HepG2 (cell line): ENCODE data around the gene RAB1B. TPM values are rescaled to one million over a fixed set of nuclear protein-coding genes. Genes with fewer than 3 reads are reported as not detected.

Source experiments
- CAMTA2 ChIP-seq: sonication (generic); formaldehyde crosslinking; IDR thresholded peaks from 2 replicates; pipeline ENCODE4 v1.4.0; 2020; ENCODE audit warnings: mild to moderate bottlenecking, missing genetic modification reagents, borderline replicate concordance
- CCAR2 ChIP-seq: fragments of 200-400 bp; formaldehyde crosslinking; optimal IDR thresholded peaks from 2 replicates; pipeline ENCODE3; 2018; ENCODE audit warnings: low read depth, mild to moderate bottlenecking, low read length, moderate library complexity
- ETV5 ChIP-seq: IDR thresholded peaks from 2 replicates; pipeline ENCODE4 v1.6.1; 2018; ENCODE audit warnings: missing biosample characterization, missing genetic modification reagents, inconsistent platforms, borderline replicate concordance
- GZF1 ChIP-seq: sonication (generic); formaldehyde crosslinking; IDR thresholded peaks from 2 replicates; pipeline ENCODE4 v1.5.1; 2020; ENCODE audit warnings: mild to moderate bottlenecking, missing genetic modification reagents
- HOMEZ ChIP-seq: IDR thresholded peaks from 2 replicates; pipeline ENCODE4 v1.6.1; 2016; ENCODE audit warnings: low read depth
- KDM5B ChIP-seq: sonication (generic); formaldehyde crosslinking; IDR thresholded peaks from 2 replicates; pipeline ENCODE4 v1.4.0; 2020; ENCODE audit warnings: missing genetic modification reagents, mild to moderate bottlenecking, borderline replicate concordance
- MXD4 ChIP-seq: IDR thresholded peaks from 2 replicates; pipeline ENCODE4 v1.6.1; 2016; ENCODE audit warnings: mild to moderate bottlenecking, missing biosample characterization, missing genetic modification reagents
- NFYB ChIP-seq: sonication (generic); formaldehyde crosslinking; IDR thresholded peaks from 2 replicates; pipeline ENCODE4 v1.4.0; 2020; ENCODE audit warnings: missing genetic modification reagents
- RBAK ChIP-seq: sonication (generic); formaldehyde crosslinking; IDR thresholded peaks from 2 replicates; pipeline ENCODE4 v1.5.1; 2020; ENCODE audit warnings: mild to moderate bottlenecking, missing genetic modification reagents
- SNAI1 ChIP-seq: sonication (generic); formaldehyde crosslinking; IDR thresholded peaks from 2 replicates; pipeline ENCODE4 v1.5.0; 2020; ENCODE audit warnings: mild to moderate bottlenecking, missing genetic modification reagents, borderline replicate concordance
- SRSF9 ChIP-seq: fragments of 200-400 bp; formaldehyde crosslinking; IDR thresholded peaks from 2 replicates; pipeline ENCODE4 v1.6.1; 2018; ENCODE audit warnings: borderline replicate concordance, mild to moderate bottlenecking, low read depth, low read length; ENCODE audit not compliant: insufficient read depth, poor library complexity, severe bottlenecking
- TBL1XR1 ChIP-seq: fragments of 150-350 bp; IDR thresholded peaks from 2 replicates; pipeline ENCODE4 v1.6.1; 2014; ENCODE audit warnings: borderline replicate concordance, low read length; ENCODE audit not compliant: partially characterized antibody
- TFAP4 ChIP-seq: sonication (generic); IDR thresholded peaks from 2 replicates; pipeline ENCODE4 v1.6.1; 2016; ENCODE audit warnings: low read depth, borderline replicate concordance
- TOE1 ChIP-seq: sonication (generic); formaldehyde crosslinking; IDR thresholded peaks from 2 replicates; pipeline ENCODE4 v1.4.0; 2020; ENCODE audit warnings: mild to moderate bottlenecking, missing genetic modification reagents
- ZBTB34 ChIP-seq: sonication (generic); formaldehyde crosslinking; IDR thresholded peaks from 2 replicates; pipeline ENCODE4 v1.8.0; 2022; ENCODE audit warnings: mild to moderate bottlenecking, missing genetic modification reagents
- ZBTB4 ChIP-seq: sonication (generic); formaldehyde crosslinking; IDR thresholded peaks from 2 replicates; pipeline ENCODE4 v1.4.0; 2020; ENCODE audit warnings: missing genetic modification reagents, mild to moderate bottlenecking, borderline replicate concordance
- ZBTB7B ChIP-seq: sonication (generic); formaldehyde crosslinking; IDR thresholded peaks from 2 replicates; pipeline ENCODE4 v1.4.0; 2020; ENCODE audit warnings: missing genetic modification reagents
- ZNF225 ChIP-seq: sonication (generic); formaldehyde crosslinking; IDR thresholded peaks from 2 replicates; pipeline ENCODE4 v1.4.0; 2020; ENCODE audit warnings: mild to moderate bottlenecking, missing genetic modification reagents
- ZNF343 ChIP-seq: sonication (generic); formaldehyde crosslinking; IDR thresholded peaks from 2 replicates; pipeline ENCODE4 v1.4.0; 2020; ENCODE audit warnings: mild to moderate bottlenecking, missing genetic modification reagents
- ZNF543 ChIP-seq: sonication (generic); formaldehyde crosslinking; IDR thresholded peaks from 2 replicates; pipeline ENCODE4 v1.4.0; 2020; ENCODE audit warnings: mild to moderate bottlenecking, missing genetic modification reagents
- ZNF674 ChIP-seq: sonication (generic); formaldehyde crosslinking; IDR thresholded peaks from 2 replicates; pipeline ENCODE4 v1.5.0; 2020; ENCODE audit warnings: low read depth, mild to moderate bottlenecking, missing genetic modification reagents
- ZNF883 ChIP-seq: sonication (generic); formaldehyde crosslinking; IDR thresholded peaks from 2 replicates; pipeline ENCODE4 v1.5.1; 2020; ENCODE audit warnings: mild to moderate bottlenecking, missing genetic modification reagents; ENCODE audit errors: not compliant biosample characterization
- polyA plus RNA-seq, 8 experiments: library from polyadenylated mRNA; depleted of rRNA in 3 of 8; stranded (reverse) in 7 of 8; unstranded in 1 of 8; fragments of >200 nt; fragmentation: Illumina TruSeq in 4 of 8; extraction: Trizol in 4 of 8; gene quantifications; 2 replicates each; pipeline versions ENCODE4 v1.2.1 to v1.2.3, GENCODE V29; 2011 to 2016; ENCODE audit warnings: low read depth in 4 of 8, missing spikeins in 1 of 8, mixed read lengths in 1 of 8; ENCODE audit not compliant: insufficient read depth in 1 of 8
- total RNA-seq, 5 experiments: library from RNA; depleted of rRNA; stranded (reverse); fragments of >200 nt; fragmentation: Illumina TruSeq; extraction: Trizol; gene quantifications; 2 replicates each; pipeline ENCODE4 v1.2.3, GENCODE V29; 2016; ENCODE audit warnings: low read depth in 1 of 5

The RAB1B gene
- total and polyA plus RNA-seq, 2 of the 13 experiments (the other 11 are each of a cell fraction or from before 2014, with no cell fraction given), result 77.9 to 87.9 TPM

GRCh38 chr11:66311965-66312548, 43.6 kb downstream of the RAB1B start (continued):
- TF ChIP-seq ZBTB4 (CRISPR knock-in tag) (0 out of 2 replicates have a peak, but pooled peaks have one; percentile 48), ZBTB7B (CRISPR knock-in tag) (peak; percentile 42; the same call in 1 of the 2 replicates), KDM5B (CRISPR knock-in tag) (peak; percentile 69; the same call in 1 of the 2 replicates), CCAR2 (no peak), TFAP4 (no peak), ZNF225 (0 out of 2 replicates have a peak, but pooled peaks have one; percentile 56), SRSF9 (no peak), GZF1 (peak; percentile 70), TOE1 (CRISPR knock-in tag) (no peak), ZBTB34 (CRISPR knock-in tag) (no peak), CAMTA2 (CRISPR knock-in tag) (no peak), ETV5 (CRISPR knock-in tag) (peak; percentile 37), ZNF883 (no peak), TBL1XR1 (no peak), HOMEZ (CRISPR knock-in tag) (no peak; the same call in 1 of the 2 replicates), ZNF674 (no peak), NFYB (CRISPR knock-in tag) (no peak), ZNF543 (CRISPR knock-in tag) (no peak), MXD4 (peak; percentile 26; the same call in 1 of the 2 replicates), RBAK (no peak), SNAI1 (CRISPR knock-in tag) (no peak; the same call in 1 of the 2 replicates), ZNF343 (0 out of 2 replicates have a peak, but pooled peaks have one; percentile 51)
